Stimulated activated CD4-positive, alpha-beta T cell treated with anti-CD3 and anti-CD28 coated beads, TNF-alpha, amount 100 ng/mL, for 4 hours (primary cell): ENCODE results near the gene TBC1D22A.

ENCODE experiments used
- DNase-seq, 3 experiments: peaks; one replicate each; pipeline ENCODE4 v3.0.0-alpha.2; 2020; ENCODE audit warnings: low read depth in 3 of 3

TBC1D22A gene

DNA sequence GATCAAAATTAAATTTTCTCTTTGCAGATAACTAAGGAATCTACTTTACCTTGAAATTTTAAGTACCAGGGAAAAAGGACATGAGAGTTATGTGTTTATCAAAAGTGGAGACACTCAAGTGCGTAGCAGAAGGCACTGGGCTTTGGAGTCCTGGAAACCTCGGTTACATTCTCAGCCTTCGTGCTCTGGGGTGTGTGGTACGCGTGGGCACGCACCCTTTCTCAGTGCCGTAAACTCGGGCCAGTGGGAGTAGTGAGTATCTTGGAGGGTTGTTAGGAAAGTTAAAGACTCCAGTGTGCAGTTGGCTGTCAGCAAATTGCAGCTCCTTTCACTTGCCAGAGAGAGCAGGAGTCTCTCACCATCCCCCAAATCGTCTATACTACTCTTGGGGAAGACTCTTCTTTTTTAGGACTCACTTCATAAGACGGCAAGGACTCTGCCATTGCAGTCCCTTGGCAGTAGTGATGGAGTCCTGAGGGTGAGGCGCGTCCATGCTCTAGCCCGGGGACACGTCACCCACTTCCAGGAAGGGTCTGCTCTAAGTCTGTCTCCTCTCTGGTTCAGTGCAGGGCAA is 171.8 kb downstream of the TBC1D22A start:
- no peak for DNase-seq

DNA sequence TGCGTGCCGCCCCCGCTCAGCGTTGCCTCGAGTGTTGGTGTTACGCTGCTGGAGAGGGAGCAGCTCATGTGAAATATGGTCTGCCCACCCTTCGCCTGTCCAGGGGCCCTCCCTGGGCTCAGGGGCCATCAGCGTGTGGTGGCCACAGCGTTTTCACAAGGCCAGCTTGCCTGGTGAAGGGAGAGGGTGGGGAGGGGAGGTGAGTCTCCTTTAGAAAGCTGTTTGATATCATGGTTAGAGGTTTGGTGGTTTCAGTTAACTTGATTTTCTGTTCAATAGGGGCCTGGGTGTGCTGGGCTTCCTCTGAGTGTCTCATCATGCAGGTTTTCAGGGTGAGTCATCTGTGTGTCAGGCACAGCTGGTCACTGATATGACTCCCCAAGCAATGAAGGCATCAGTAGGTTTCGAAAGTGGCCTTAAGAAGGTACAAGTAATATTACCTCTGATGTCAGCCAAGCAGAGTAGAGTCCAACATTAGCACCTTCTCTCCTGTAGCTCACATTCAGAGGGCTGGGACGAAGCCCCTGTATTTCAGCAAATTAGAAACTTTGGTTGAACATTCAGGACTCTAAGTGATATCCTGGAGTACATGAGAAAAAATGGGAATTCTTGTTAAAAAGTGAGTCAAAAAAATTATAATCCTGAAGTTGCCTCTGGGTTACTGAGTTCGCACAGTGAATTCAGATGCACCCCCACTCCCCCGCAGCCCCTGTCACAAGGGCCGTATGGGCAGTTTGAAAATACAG is 172.5 kb downstream of the TBC1D22A start:
- no peak for DNase-seq

DNA sequence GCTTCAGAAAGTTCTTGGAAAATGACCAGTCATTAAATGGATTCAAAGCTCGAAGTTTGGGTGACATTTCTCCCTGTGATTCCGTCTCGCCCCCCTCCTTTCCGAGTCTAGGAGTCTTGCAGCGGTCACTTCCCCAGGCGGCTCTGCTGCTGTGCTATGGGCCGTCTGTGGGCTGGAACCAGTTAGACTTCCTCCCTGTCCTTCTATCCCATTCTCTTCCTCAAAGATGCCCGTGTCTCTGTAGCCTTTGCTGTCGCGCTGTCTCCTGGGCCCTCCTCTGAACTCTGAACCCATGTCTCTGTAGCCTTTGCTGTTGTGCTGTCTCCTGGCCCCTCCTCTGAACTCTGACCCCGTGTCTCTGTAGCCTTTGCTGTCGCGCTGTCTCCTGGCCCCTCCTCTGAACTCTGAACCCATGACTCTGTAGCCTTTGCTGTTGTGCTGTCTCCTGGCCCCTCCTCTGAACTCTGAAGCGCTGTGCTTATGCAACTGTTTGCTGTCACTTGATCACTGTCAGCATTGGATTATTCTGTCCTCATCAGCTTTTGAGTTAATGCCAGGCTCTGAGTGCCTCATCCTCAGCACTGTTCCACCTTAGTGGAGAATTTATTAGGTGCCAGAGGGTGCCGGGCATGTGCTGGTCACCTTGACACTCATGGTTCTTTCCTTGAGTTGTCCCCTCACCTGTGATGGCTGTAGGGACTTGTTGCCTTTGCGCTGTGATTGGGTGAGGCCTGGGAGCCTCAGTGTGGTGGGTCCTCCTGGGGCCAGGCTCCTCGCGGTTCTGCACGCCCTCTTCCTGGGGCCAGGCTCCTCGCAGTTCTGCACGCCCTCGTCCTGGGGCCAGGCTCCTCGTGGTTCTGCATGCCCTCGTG is 173.3 kb downstream of the TBC1D22A start:
- DNase-seq, result no peak

DNA sequence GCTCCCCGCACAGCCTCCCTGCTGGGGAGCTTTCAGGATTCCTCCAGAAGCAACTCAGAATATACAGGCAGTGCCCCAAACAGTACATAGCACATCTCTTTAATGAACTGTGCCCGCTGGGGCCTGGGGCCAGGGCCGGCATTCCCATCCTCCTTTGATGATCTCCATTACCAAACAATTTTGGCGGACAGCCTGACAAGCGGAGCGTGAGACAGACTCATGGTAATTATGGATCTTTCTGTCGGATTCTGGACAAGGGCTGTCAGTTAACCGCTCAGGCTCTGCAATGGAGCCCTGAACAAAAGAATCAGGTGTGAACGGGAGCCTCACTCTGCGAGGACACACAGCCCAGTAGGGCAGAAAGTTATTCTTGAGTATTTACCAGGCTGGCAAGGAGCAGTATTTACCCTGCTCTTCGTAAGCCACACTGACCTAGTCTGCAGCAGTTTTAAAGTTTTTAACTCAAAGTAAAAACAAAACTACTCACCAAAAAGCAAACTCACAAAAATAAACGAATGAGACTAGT is 174.0 kb downstream of the TBC1D22A start:
- DNase-seq, result no peak

DNA sequence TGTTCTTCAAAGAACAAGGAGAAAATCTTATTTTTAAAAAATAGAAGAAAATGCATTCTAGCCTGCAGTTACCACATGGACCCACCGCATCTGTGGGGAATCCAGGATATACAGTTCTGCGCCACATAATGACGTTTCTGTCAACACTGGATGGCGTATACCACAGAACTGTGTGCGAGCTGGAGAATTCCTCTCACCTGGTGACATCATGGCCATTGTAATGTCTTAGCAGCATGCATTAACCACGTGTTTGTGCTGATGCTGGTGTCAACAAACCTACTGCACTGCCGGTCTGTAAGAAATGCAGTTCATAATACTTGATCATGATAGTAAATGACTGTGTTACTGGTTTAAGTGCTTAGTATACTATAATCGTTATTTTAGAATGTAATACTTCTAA is 174.7 kb downstream of the TBC1D22A start:
- no peak for DNase-seq

DNA sequence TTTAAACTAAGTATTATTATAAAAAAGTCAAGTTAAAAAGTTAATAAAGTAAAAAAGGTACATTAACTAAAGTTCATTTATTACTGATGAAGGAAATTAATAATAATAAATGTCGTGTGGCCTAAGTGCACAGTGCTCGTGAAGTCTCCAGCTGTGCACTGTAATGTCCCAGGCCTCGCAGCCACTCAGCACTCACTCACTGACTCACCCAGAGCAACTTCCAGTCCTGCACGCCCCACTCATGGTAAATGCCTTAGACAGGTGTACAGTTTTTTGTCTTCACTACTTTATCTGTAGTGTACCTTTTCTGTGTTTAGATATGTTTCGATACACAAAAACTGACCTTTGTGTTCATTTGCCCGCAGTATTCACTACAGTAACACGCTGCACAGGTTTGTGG is 175.5 kb downstream of the TBC1D22A start:
- no peak for DNase-seq

DNA sequence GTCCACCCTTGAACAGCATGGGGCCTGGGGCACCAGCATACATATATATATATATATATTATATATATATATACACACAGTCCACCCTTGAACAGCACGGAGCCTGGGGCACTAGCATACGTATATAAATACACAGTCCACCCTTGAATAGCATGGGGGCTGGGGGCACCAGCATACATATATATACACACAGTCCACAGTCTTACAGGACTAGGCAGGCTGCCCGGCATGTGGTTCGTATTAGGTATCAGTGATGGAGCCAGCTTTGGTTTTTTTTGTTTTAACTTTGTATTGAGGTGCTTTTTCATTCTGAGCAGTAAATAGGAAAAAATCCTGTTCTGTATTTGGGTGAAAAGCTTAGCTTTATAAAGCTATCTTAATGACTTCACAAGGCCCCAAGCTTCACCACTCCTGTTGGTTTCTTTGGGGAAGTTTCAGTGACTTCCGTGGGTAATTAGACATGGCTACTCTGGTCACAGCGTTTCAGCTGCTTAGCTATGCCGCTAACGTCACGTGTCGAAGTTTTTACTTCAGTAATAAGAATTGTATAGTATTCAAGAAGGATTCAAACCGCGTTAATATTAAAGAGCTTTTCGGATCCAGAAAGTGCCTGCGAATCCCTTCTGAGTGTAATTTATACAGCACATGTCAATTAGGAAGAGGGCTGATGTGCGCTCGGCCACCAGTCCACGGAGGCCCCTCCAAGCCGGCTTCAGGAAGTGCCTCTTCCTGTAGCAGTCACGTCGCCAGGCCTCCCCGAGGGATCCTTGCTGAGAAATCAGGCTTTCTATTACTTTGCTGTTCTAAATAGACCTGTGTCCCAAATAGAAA is 179.7 kb downstream of the TBC1D22A start:
- no peak for DNase-seq

DNA sequence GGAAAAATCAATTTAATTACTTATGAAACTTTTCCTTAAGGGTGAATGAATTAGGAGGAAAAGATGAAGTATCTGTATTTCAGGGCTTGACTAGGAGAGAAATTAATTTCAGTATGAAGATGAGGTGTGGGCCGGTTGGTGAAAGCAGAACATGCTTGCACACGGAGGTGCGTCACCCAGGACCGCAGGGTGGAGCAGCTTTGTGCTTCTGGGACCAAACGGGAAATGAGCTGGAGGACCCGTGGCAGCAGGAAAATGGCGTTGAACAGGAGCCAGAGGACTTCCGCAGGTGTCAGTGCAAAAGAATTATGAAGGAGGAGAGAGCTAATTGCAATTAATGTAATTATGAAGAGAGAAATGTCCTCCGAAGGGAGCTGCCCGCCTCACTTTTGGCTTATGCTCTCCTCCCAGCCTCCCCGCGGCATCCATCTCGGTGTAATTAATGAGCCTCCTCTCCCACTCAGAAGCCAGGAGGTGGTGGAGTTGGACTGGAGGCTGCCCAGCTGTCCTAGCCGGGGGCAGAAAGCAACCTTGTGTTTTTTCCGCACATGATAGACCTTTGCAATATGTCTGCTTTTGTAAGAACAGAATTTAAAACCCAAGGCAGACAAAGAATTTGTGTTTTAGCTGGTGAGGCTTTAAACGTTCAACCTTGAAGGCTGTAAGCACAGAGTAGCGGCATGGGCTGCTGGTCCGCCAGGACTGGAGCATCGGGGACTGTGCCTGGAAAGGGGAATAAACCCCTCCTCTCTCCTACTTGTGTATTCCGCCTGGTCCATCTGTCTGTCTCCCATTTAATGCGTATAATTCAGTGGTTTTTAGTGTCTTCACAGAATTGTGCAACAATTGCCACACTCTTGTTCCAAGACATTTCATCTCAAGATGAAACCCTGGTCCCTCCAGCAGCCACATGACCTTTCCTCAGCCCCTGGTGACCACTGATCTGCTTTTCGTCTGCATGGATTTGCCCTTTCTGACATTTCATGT is 180.6 kb downstream of the TBC1D22A start:
- no peak for DNase-seq

DNA sequence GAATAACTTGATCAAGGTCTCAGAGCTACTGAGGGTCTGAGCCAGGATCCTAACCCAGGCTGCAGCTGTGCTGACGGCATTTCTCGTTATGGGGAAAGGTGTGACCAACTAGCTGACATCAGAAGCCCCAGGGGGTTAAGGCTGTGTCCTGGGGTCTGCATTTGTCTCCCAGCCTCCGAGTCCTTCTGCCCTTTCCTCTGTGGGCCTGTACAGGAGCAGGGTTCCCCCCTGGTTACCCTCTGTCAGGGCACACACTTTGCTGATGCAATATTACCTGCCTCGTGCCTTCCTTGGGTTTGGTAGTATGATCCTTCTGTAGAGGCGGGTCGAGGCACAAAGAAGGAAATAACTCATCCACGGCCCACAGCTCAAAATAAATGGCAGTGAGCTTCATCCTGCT is 183.0 kb downstream of the TBC1D22A start:
- DNase-seq, result no peak

DNA sequence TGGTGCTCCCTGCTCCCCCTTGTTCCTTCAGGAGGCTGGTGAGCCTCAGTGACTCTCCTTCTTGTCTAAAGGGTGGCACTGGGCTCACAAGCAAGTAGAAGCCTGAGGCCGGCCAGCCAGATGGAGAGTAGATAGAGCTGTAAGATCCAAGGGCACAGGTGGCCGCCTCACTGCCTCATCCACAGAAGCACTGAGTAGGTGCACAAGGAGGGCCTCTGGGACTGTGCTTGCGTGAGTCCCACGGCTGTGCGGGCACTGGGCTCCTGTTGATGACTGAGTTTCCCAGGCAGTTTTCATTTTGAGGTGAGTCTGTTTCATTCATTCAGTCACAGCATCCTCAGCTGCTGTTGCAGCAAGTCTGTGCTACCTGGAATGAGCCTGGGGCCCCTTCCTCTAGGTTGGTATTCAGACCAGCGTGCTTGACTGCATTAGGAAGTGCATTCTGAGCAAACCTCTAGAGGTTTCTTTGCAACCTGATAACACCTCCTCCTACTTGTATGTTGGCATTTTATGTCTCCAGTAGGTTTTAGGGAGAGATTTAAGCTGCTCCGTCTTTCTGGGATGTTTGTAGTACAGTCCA is 184.0 kb downstream of the TBC1D22A start:
- no peak for DNase-seq

DNA sequence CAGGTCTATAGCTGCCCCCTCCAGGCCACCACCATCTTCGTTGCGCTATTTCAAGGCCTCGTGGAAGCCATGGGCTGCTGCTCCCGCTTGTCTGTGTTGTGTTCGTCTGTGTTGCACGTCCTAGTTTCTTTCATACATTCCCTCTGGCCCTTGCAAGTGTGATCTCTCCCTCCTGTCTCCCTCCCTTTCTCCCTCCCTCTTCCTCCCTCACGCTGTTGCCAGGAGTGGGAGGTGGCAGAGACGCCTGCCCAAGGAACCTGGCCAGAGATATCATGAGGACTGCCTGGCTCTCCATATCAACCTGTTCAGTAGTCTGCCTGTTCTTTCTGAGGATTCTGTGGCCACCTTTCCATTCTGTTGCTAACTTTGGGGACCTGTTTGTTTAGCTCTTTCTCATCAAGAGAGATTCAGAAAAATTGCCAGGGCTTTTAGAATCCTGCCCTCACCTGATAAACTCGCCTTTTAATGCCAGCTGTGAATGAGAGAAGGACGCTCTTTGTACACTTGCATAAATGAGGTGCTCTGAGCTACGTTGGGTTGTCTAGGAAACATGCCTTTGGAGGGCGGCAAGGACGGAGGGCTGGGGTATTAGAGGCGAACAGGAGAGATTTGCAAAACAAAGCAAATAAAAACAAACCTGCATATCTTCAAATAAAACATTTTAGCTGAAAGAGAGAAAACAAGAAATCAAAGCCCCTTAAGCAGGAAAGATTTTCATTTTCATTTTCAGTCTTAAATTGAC is 185.2 kb downstream of the TBC1D22A start:
- DNase-seq, result no peak

DNA sequence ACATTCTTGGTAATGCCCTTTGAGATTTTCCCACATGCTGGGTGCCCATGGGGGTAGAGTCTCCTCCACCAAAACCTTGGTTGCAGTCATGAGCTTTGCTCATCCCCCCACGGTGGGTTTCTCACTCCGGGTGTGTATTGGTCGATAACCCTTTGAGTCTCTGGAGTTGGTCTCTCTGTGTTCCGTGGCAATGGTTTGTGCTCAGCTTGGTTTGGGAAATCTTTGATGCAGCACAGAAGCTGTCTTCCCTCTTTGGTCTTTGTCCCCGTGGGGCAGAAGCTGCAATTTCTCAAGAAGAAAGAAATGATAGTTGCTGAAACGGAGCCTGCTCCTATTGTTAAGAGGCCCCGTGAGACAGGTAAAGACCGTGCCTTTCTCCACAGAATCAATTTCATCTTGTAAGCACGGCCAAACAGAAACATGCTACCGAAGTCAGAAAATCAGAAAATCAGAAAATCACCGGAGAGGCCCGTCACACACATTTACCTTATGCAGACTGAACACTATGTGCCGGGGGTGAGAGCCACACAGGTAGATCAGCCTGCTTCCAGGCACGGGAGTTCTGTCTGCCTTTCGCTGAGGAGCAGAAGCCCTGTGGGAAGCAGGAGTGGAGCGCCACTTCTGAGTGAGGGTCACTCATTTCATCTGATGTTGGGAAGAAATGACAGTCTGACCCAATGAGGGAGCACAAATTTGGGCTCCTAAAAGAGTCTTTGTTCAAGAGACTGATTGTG is 186.1 kb downstream of the TBC1D22A start:
- no peak for DNase-seq

DNA sequence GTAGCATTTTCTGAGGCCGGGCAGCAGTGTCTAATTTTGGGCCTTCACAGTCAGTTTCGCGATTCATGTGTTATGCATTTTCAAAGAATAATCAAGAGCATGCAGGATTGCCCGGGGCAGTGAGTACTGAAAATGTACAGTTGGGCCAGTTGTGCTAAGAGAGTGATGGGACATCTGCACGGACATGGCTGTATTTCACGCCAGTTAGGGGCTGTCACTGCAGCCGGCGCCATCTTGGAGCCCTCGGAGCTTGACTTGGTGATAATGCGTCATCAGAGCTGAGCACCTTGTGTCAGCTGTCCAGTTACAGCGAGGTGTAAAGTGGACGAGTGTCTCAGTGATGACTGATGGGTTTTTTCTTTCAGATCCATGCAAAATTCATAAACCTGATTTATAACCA is 188.9 kb downstream of the TBC1D22A start:
- no peak for DNase-seq

DNA sequence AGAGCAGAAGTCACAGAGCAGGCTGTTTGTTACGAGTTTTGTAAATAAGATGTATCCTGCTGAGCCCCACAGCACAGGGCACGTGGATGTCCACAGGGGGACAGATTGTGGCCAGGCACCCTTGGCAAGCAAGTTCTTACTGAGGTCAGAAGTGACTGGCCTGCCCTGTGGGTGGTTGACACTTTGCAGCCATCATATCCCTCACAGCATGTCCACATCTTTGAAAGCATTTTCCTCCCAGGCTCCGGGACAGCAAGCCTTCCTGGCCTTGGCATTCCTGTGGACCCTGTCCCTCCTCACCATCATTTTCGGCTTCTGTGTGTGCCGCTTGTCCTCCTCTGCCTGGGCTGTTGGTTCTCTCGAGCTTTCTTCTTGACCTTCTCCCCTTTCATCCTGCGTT is 189.5 kb downstream of the TBC1D22A start:
- no peak for DNase-seq

DNA sequence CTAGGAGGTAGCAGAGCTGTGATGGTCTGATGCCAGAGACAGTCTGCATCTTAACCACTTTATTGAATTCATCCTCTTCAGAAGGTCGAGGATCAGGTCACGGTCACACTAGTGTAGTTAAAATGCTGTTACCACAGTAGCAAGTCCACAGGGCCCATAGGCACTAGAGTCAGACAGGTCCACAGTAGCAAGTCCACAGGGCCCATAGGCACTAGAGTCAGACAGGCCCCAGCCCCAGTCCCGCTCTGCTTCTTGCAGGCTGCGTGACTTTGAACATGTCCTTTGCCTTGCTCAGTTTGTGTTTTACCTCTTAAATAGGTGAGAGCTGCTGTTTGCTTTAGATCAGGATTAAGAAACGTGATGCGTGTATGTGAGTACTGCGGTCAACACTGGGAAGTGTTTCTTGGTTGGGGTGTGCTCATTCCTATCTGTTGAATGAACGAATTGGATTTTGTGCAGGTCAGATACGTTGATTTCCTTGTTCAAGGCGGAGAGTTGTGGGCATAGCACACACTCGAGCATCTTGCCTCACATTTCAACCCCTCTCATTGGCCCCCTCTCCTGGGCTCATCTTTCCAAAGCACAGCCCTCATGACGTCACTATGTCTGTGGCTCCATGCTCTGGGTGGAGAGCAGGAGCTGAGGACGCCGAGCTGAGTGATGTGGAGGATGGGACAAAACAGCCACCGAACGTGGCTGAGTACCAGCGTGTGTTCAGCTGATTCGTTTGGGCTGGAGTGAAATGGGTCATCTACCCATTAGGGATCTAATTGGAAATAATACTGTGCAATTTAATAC is 191.7 kb downstream of the TBC1D22A start:
- DNase-seq, result no peak

DNA sequence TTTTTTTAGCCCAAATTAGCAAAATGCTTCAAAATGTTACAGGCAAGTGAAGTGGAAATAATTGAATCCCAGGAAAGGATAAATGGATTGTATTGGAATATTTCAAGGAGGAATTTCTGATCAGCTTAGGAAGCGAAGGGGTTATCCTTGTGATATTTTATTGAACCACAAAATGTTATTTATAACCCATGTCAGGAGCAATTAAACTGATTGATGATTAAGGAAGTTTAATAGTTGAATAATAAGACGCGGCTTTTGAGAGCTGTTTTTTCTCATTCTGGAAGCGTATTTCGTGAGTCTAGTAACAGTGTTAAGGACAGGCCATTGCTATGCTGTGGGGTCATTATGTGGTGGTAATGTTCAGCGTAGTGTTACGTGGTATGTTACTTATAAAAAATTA is 192.3 kb downstream of the TBC1D22A start:
- no peak for DNase-seq

DNA sequence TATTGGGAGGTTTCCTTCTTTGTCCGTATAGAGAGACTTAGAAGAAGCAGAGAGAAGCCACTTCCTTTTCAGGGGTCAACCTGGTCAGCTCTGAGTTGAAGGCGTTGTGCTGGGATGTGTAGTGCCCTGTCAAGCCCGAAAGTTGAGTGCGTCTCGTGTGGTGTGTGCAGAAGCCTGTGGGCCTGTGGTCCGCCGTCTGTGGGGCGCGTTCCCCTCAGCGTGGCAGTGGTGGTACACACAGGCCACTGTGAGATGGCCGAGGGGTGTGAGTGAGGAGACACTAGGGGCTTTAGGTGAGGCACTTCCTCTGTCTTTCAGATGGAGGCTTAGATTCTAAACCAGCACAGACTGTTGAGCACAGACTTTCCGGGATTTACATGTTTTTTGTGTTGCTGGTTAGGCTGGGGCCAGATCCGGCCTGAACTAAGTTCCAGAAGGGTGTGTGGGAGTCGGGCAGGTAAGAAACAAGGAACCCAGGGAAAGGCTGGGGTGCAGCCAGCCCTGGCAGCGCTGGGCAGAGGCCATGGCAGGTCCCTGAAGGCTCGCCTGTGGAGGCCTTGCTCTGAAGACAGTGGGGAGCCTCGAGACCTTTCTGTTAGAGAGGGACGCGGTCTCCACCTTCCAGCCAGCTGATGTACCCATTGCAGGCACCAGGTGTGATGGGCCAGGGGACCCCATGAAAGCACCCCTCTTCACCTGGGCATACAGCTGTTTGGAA is 194.2 kb downstream of the TBC1D22A start:
- no peak for DNase-seq
